HG02981 (cell line): Measurements from ENCODE around the gene TUBGCP3.
"Not testable (repeated sequence)": the region's sequence is repeated elsewhere in the genome, so short reads cannot be mapped to it uniquely, and the experiment has no call there.

Experiments
- ATAC-seq: cut with Tn5 transposase; IDR thresholded peaks from one replicate; pipeline ENCODE4 v1.9.1; 2021; ENCODE audit warnings: mild to moderate bottlenecking, moderate library complexity; ENCODE audit not compliant: unreplicated experiment

Gene TUBGCP3

DNA sequence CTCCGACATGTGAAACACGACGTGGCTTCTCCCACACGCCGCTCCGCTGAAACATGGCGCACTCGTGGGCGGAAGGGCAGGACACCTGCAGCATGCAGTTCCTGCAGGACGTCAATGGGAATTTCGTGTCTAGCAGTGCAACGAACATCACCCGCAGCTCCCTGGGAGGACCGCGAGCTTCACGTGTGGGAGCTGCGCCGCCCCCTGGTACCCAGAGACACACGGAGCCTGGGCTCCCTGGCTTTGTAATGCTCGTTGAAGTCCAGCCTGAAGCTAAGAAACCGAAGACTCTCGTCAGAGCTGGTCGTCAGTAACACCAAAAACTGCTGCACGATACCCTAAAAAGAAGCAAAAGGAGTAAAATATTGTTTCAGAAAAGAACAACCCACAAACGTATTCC lies 102.1 kb downstream of the TUBGCP3 start:
- ATAC-seq, result not testable (repeated sequence)

DNA sequence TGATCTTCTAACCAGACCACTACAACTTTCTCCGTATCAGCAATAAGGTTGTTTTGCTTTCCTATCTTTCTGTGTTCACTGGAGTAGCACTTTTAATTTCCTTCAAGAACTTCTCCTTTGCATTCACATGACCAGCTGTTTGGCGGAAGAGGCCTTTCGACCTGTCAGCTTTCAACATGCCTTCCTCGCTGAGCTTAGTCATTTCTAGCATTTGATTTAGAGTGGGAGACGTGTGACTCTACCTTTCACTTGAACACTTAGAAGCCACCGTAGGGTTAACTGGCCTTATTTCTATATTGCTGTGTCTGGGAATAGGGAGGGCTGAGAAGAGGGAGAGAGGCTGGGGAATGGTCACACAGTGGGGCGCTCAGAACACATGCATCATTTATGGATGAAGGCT lies 104.7 kb downstream of the TUBGCP3 start:
- no peak for ATAC-seq

- no peak for ATAC-seq
Observed at GRCh38 chr13:112481458-112481857, 106.5 kb downstream of the TUBGCP3 start.

GRCh38 chr13:112479389-112479788 lies 108.6 kb downstream of the TUBGCP3 start:
- no peak for ATAC-seq

GRCh38 chr13:112477070-112477619 lies 110.8 kb downstream of the TUBGCP3 start:
- ATAC-seq, result no peak

GRCh38 chr13:112475889-112476288 lies 112.1 kb downstream of the TUBGCP3 start:
- no peak for ATAC-seq

DNA sequence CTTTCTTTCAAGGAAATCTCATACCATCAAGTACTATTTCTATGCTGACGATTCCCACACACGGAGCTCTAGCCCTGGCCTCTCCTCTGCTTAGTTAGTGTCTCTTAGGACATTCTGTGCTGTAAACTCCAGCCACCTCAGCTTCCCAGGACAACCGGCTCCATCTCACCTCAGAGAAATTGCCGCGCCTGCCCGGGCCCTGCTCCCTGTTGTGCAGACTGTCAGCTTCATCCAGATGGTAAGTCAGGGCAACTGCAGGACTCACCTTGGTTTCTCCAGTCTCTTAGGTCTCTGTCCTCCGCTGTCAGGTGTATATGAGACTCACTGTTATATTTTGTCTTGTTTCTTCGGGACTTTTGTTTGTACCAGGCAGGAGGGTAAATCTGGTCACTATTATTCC lies 113.1 kb downstream of the TUBGCP3 start:
- no peak for ATAC-seq

DNA sequence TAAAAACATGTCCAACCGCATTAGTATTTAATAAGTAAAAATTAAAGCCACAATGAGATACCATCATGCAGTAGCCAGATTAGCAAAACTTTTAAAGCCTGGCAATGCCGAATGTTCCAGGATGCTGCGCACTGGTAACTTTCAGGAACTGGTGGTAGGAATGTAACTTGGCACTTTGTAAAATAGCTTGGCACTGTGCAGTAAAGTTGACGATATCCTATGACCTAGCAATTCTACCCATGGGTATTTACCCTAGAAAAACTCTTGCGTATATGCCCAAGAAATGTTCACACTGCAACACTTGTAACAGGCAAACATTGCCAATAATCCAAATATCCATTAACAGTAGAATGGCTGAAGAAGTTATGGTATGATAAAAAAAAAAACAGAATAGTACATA lies 114.1 kb downstream of the TUBGCP3 start:
- ATAC-seq, result no peak

- no peak for ATAC-seq
Observed at GRCh38 chr13:112469071-112469745, 118.7 kb downstream of the TUBGCP3 start.

- no peak for ATAC-seq
Observed at GRCh38 chr13:112468069-112468468, 119.9 kb downstream of the TUBGCP3 start.

- ATAC-seq, result no peak
Observed at GRCh38 chr13:112467236-112467635, 120.7 kb downstream of the TUBGCP3 start.

DNA sequence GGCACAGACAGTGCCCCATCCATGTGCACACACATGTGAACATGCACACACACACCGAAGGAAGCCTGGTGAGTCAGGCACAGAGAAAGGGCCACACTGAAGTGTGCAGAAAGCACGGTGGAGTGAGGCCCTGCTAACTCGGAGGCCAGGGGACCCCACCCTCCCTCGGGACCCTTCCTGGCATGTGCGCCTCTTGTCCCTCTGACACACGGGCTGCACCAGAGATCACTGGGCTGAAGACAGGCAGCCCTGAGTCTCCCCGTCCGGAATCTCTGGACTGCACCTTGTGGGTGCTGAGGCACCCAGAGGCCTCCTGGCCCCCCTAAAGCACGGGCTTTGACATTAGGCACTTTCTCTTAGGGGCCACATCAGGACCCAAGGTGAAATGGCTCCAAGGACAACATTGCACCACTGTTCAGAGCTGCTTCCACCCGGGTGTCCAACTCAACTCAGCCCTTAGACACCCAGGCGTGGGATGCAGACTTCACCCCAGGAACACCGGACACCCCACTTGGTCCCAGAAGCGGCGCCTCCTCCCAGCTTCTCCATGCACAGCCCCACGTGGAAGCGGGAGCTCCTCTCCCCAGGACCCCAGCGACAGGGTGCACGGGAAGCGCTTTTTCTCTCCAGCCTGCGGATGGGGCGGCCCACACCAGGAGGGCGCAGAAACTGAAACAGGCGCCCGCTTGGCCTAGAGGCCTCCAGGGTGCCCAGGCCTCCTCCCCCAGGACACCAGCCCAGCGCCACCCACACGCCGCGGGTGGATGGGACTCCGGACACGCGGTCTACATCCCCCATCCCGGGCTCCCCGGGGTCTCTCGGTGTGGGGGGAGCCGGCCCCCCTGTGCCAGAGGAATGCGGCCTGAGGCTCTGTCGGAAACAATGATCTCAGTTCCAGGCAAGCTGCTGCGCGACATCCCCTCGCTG lies 121.6 kb downstream of the TUBGCP3 start:
- no peak for ATAC-seq

- ATAC-seq, result no peak
Observed at GRCh38 chr13:112465251-112466131, 122.5 kb downstream of the TUBGCP3 start.

DNA sequence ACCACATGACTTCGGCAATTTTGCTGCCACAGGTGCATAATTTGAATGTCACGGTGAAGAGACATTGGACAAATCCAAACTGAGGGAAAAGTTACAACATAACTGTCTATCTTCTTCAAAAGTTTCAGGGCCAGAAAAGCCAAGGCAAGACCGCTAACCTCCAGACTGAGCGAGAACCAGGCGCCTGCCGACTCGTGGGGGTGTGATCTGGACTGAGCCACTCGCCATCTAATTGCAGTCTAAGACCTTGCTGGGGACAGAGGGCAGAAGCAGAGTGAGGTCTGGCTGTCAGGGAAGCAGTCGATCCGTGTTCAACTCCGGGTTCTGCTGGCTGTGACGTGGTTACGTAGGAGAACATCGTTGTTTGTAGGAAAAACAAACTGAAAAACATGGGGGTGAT lies 123.2 kb downstream of the TUBGCP3 start:
- no peak for ATAC-seq

DNA sequence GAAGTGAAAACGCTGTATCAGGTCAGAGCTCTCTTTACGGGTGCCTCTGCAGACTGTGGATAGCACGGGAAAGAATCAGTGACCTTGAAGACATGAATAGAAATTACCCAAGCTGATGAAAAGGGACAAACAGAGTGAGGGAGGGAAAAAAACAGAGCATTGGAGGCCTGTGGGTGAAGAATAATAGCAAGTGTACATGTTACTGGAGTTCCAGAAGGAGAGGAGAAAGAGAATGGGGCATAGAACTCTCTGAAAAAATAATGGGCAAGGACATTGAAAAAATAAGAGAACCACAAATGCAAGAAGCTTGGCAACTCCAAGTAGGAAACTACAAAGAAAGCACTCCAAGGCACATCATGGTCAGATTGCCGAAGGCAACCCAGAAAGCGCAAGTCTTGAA lies 125.5 kb downstream of the TUBGCP3 start:
- no peak for ATAC-seq

- ATAC-seq, result no peak
Observed at GRCh38 chr13:112457485-112457884, 130.5 kb downstream of the TUBGCP3 start.

- ATAC-seq, result no peak
Observed at GRCh38 chr13:112457081-112457480, 130.9 kb downstream of the TUBGCP3 start.

GRCh38 chr13:112456138-112457056 lies 131.6 kb downstream of the TUBGCP3 start:
- no peak for ATAC-seq

GRCh38 chr13:112455476-112456059 lies 132.4 kb downstream of the TUBGCP3 start:
- no peak for ATAC-seq
